Suprapubic skin (tissue), 3 donors: ENCODE data around the gene DPAGT1.

Experiments
- CTCF ChIP-seq, 2 donors: fragments of 200-600 bp in 1 of 2; fragments of 450-650 bp in 1 of 2; sonication (generic) in 1 of 2; IDR thresholded peaks; one replicate each; pipeline ENCODE4 v1.5.1; 2016 to 2019; ENCODE audit warnings: antibody characterized with exemption in 2 of 2, mild to moderate bottlenecking in 1 of 2, moderate library complexity in 1 of 2
- POLR2AphosphoS5 ChIP-seq, 3 donors: sonication (generic); formaldehyde crosslinking; IDR thresholded peaks; one replicate each; pipeline ENCODE4 v1.6.1; 2017; ENCODE audit warnings: antibody characterized with exemption in 3 of 3

GRCh38 chr11:119126675-119127268, 25.1 kb upstream of the DPAGT1 start:
- TF ChIP-seq CTCF (IDR thresholded peaks at IDR 0.05) (no peak), POLR2AphosphoS5 (IDR thresholded peaks at IDR 0.05) (no peak)
